AG10803 (cell line): ENCODE results near the gene GNAT2.

ENCODE experiments used
- DNase-seq: peaks from one replicate; pipeline ENCODE4 v3.0.0; 2010; ENCODE audit warnings: low read depth
- H3K4me3 ChIP-seq: 2 replicates; pipeline ENCODE4 v1.5.1; 2011; ENCODE audit warnings: mild to moderate bottlenecking, low read length, control low read depth
- TF ChIP-seq, protein P1 (sequence below): conservative IDR thresholded peaks from 2 replicates; pipeline ENCODE4 v1.5.1; 2011; ENCODE audit warnings: mild to moderate bottlenecking, low read length, control low read depth, inconsistent platforms

GNAT2 gene

DNA sequence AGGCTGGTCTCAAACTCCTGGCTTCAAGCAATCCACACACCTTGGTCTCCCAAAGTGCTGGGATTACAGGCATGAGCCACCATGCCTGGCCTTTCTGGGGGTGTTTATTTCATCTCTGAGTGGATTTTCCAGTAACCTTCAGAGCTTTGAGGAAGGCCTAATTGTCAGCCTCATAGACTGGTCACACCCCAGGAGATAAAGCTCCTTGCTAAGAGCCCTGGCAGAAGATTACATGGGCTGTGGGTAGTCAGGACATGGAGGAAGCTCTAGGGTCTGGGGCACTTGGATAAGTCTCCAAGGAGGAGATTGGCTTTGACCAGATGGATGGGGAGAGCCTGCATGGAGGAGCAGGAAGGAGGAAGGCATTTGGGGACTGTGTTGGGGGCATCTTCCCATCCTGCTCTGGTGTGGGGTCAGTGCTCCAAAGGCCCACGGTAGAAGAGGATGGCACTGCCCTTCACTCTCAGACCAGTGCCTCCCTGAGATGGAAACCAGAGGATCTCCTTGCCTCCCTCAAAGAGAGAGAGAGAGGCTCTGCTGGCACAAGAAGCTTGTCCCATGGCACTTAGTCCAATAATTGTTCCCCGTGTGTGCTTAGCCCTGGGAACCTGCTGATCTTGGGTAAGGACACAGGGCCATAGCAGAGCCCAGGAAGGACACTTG lies 21.8 kb upstream of the GNAT2 start:
- TF ChIP-seq, protein P1, sequence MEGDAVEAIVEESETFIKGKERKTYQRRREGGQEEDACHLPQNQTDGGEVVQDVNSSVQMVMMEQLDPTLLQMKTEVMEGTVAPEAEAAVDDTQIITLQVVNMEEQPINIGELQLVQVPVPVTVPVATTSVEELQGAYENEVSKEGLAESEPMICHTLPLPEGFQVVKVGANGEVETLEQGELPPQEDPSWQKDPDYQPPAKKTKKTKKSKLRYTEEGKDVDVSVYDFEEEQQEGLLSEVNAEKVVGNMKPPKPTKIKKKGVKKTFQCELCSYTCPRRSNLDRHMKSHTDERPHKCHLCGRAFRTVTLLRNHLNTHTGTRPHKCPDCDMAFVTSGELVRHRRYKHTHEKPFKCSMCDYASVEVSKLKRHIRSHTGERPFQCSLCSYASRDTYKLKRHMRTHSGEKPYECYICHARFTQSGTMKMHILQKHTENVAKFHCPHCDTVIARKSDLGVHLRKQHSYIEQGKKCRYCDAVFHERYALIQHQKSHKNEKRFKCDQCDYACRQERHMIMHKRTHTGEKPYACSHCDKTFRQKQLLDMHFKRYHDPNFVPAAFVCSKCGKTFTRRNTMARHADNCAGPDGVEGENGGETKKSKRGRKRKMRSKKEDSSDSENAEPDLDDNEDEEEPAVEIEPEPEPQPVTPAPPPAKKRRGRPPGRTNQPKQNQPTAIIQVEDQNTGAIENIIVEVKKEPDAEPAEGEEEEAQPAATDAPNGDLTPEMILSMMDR, result no peak
- no peak overlapping the region for H3K4me3 ChIP-seq
- no peak for DNase-seq

DNA sequence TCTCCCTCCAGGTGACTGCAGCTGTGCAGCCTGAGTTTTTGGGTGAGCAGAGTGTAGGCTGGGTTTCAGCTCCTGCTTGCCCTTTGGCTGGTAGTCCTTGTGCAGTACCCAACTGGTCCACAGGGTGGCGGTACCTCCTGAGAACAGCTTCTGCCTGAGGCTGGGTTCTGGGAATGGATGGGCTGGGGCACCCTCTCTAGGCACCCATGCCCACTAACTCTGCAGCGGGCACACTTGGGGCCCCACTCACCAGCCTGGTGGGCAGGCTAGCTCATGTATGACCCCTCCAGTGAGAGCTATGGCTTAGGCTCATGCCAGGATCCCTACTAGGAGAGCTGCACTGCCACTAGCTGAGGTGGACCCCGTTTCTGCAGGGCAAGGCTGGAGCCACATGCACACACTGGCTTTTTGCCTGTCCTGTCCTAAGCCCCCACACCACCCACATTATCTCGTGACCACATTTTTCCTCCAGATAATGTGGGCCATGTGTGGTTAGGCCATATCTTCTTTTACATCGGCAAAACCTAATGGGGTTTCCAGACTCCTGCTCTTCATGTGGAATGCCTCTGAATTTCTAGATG lies 21.0 kb upstream of the GNAT2 start:
- H3K4me3 ChIP-seq, result no peak overlapping the region
- peak; percentile 54 for DNase-seq
- TF ChIP-seq, protein P1, result peak; percentile 93

DNA sequence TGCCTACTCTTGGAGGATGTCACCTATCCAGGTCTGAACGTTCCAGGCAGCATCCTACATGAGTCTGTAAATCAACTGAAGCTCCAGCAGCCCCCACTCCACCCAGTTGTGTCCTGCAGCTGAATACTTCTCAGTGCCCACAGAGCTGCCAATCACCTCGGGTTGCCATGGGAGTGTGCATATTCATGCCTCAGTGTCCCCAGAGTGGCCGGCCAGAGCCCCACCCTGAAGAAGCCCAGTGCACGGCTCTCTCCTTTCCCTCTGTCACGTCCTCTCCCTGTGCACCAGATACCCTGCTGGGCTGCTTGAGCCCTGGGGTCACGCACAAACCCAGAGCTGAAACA lies 20.4 kb upstream of the GNAT2 start:
- no peak overlapping the region for H3K4me3 ChIP-seq
- TF ChIP-seq, protein P1, result no peak
- no peak for DNase-seq

DNA sequence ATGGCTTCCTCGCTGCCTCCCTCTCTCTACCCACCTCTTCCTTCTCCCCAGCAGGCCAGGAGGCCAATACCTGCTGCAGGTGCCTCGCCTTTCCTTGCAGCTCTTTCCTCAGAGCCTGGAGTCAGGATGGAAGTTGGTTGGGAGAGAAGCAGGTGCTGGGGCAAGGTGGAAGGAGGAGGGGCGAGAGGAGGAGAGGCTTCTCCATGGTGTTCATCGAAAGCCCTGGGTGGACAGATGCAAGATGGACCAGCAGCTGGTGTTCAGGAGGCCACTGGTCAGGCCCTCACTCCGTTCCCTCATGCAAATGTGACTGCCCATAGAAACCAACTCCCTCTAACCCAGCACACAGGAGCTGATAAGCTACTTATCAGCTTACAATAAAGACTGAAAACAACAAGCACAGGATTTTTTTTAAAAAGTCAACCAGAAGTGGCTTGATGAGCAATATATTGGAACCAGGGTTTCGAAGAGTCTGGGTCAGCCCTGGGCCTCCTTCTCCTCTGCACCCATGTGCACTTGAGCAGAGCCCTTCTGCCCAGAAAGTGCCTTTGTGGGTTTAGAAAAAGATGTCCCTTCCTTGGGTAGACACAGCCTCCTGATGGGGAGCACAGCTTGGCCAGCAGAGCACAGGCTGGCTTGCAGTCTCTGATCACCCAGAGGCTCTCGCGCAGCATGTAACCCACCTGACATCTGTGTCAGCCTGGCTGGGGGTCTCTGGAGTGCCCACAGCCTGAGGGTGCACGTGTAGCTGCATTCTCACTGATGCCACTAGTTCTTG lies 19.8 kb upstream of the GNAT2 start:
- no peak overlapping the region for H3K4me3 ChIP-seq
- TF ChIP-seq, protein P1, result no peak
- DNase-seq, result no peak

DNA sequence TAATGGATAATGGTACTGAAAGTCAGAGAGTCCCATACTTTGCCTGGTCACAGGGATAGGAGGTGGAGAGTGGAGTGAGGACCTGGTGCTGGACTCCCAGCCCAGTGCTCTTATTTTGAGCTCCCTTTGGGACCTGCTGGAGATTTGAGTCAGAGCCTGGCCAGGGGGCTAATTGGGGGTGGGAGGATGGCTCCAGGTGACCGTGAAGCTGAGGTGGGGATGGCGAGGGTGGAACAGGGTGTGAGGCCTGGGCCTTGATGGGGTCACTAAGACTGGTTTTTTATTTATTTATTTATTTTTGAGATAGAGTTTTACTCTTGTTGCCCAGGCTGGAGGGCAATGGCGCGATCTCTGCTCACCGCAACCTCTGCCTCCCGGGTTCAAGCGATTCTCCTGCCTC lies 18.0 kb upstream of the GNAT2 start:
- DNase-seq, result no peak
- TF ChIP-seq, protein P1, result no peak
- H3K4me3 ChIP-seq, result no peak overlapping the region

DNA sequence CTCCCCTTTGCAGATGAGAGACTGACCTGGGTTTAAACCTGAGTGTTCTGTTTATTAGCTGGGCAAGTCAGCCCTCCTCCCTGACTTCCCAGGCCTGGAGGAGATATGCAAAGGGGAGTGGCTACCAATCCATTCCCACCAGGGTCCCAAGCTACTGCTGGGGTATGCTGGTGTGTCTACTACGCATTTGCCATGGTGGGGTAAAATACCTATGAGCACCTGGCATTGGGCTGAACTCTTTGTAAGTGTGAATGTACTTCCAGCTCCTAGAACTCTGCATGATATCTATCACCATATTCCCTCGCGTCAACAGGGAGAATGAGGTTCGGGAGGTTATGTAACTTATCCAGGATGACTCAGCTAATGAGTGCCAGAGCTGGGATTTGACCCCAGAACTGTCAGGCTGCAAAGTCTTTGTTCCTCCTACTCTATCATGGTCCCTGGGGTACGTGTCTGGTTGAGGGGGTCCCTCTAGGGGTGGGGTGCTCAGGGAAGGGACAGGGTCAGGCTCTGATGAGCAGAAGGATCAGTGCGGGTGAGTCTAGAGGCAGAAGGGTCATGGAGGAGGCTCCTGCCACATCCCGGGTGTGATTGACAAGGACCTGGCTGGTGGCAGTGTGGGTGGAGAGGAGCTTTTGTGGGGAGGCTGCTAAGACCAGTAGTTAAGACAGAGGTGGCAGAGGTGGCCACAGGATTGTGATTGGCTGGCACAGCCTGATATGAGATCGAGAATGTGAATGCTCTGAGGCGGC lies 17.0 kb upstream of the GNAT2 start:
- TF ChIP-seq, protein P1, result no peak
- DNase-seq, result peak; percentile 61
- no peak overlapping the region for H3K4me3 ChIP-seq
